IPS DF 6.9 (cell line): ENCODE measurements around the gene LMO4.

Source experiments
- DNase-seq: peaks from one replicate; pipeline ENCODE4 v3.0.0-alpha.2; 2013; ENCODE audit warnings: low read depth, low spot score
- H3K27ac ChIP-seq: one replicate; pipeline ENCODE4 v1.5.1; 2013; ENCODE audit warnings: low read length, control low read depth
- H3K27me3 ChIP-seq: 2 replicates; pipeline ENCODE4 v1.6.1; 2013; ENCODE audit warnings: mild to moderate bottlenecking, low read length; ENCODE audit not compliant: control insufficient read depth, insufficient read depth
- H3K36me3 ChIP-seq: 2 replicates; pipeline ENCODE4 v1.6.1; 2013; ENCODE audit warnings: low read length; ENCODE audit not compliant: control insufficient read depth, insufficient read depth
- H3K4me1 ChIP-seq: 2 replicates; pipeline ENCODE4 v1.6.1; 2013; ENCODE audit warnings: low read length; ENCODE audit not compliant: control insufficient read depth, insufficient read depth
- H3K4me3 ChIP-seq: 2 replicates; pipeline ENCODE4 v1.5.1; 2013; ENCODE audit warnings: mild to moderate bottlenecking, low read length
- H3K9me3 ChIP-seq: 2 replicates; pipeline ENCODE4 v1.6.1; 2013; ENCODE audit warnings: low read length, inconsistent platforms; ENCODE audit not compliant: control insufficient read depth, insufficient read depth
- WGBS: extraction: QIAGEN DNeasy Blood & Tissue Kit; methylation state at CpG from one replicate; pipeline ENCODE4 v1.1.7; 2013; ENCODE audit warnings: mixed read lengths, missing lambda C conversion rate; ENCODE audit not compliant: insufficient read length, insufficient coverage; 5-methylcytosine and 5-hydroxymethylcytosine counted together

The LMO4 gene

GRCh38 chr1:87299661-87300060, 29.0 kb upstream of the LMO4 start:
- no peak overlapping the region for H3K4me3 ChIP-seq
- WGBS, result no CpG with 5 or more reads among the region's 1 CpG
- H3K27me3 ChIP-seq, result no peaks in the 10 kb centered on the region
- no peak for DNase-seq
- no peaks in the 10 kb centered on the region for H3K4me1 ChIP-seq
- no peak overlapping the region for H3K27ac ChIP-seq
- H3K36me3 ChIP-seq, result no peaks in the 10 kb centered on the region
- H3K9me3 ChIP-seq, result no peaks in the 10 kb centered on the region

- H3K9me3 ChIP-seq, result no peaks in the 10 kb centered on the region
- no peaks in the 10 kb centered on the region for H3K4me1 ChIP-seq
- no peak overlapping the region for H3K27ac ChIP-seq
- no peak overlapping the region for H3K4me3 ChIP-seq
- H3K36me3 ChIP-seq, result no peaks in the 10 kb centered on the region
- 100% methylated on average over 4 of the region's 8 CpGs for WGBS
- no peaks in the 10 kb centered on the region for H3K27me3 ChIP-seq
- DNase-seq, result no peak
Measured at GRCh38 chr1:87300628-87301027, 28.1 kb upstream of the LMO4 start.

GRCh38 chr1:87305151-87305550, 23.5 kb upstream of the LMO4 start:
- Histone ChIP-seq H3K27ac (no peak overlapping the region), H3K4me1 (no peaks in the 10 kb centered on the region), H3K4me3 (no peak overlapping the region), H3K9me3 (no peaks in the 10 kb centered on the region), H3K36me3 (no peaks in the 10 kb centered on the region), H3K27me3 (no peaks in the 10 kb centered on the region)
- no CpG with 5 or more reads among the region's 5 CpGs for WGBS
- DNase-seq, result no peak

GRCh38 chr1:87305762-87306161, 22.9 kb upstream of the LMO4 start:
- Histone ChIP-seq H3K27ac (no peak overlapping the region), H3K9me3 (no peaks in the 10 kb centered on the region), H3K4me3 (no peak overlapping the region), H3K36me3 (no peaks in the 10 kb centered on the region), H3K27me3 (no peaks in the 10 kb centered on the region), H3K4me1 (no peaks in the 10 kb centered on the region)
- no CpG with 5 or more reads among the region's 7 CpGs for WGBS
- no peak for DNase-seq

GRCh38 chr1:87307306-87307705, 21.4 kb upstream of the LMO4 start:
- no peaks in the 10 kb centered on the region for H3K4me1 ChIP-seq
- no peaks in the 10 kb centered on the region for H3K9me3 ChIP-seq
- no peaks in the 10 kb centered on the region for H3K27me3 ChIP-seq
- no CpG with 5 or more reads among the region's 8 CpGs for WGBS
- no peak overlapping the region for H3K4me3 ChIP-seq
- H3K27ac ChIP-seq, result no peak overlapping the region
- no peak for DNase-seq
- H3K36me3 ChIP-seq, result no peaks in the 10 kb centered on the region

GRCh38 chr1:87307931-87308330, 20.7 kb upstream of the LMO4 start:
- H3K36me3 ChIP-seq, result no peaks in the 10 kb centered on the region
- no peaks in the 10 kb centered on the region for H3K27me3 ChIP-seq
- H3K27ac ChIP-seq, result no peak overlapping the region
- WGBS, result no CpG with 5 or more reads among the region's 4 CpGs
- H3K4me1 ChIP-seq, result no peaks in the 10 kb centered on the region
- H3K9me3 ChIP-seq, result no peaks in the 10 kb centered on the region
- DNase-seq, result no peak
- no peak overlapping the region for H3K4me3 ChIP-seq

GRCh38 chr1:87314091-87314490, 14.6 kb upstream of the LMO4 start:
- no peaks in the 10 kb centered on the region for H3K9me3 ChIP-seq
- no CpG with 5 or more reads among the region's 6 CpGs for WGBS
- no peaks in the 10 kb centered on the region for H3K27me3 ChIP-seq
- H3K4me1 ChIP-seq, result no peaks in the 10 kb centered on the region
- no peak overlapping the region for H3K27ac ChIP-seq
- no peak overlapping the region for H3K4me3 ChIP-seq
- no peak for DNase-seq
- H3K36me3 ChIP-seq, result no peaks in the 10 kb centered on the region

GRCh38 chr1:87318056-87318650, 10.5 kb upstream of the LMO4 start:
- Histone ChIP-seq H3K27ac (no peak overlapping the region), H3K36me3 (no peaks in the 10 kb centered on the region), H3K4me1 (no peaks in the 10 kb centered on the region), H3K4me3 (no peak overlapping the region), H3K9me3 (no peaks in the 10 kb centered on the region), H3K27me3 (no peaks in the 10 kb centered on the region)
- DNase-seq, result no peak
- WGBS, result no CpG with 5 or more reads among the region's 5 CpGs

- Histone ChIP-seq H3K27ac (no peak overlapping the region), H3K36me3 (no peaks in the 10 kb centered on the region), H3K4me1 (no peaks in the 10 kb centered on the region), H3K4me3 (no peak overlapping the region), H3K9me3 (no peaks in the 10 kb centered on the region), H3K27me3 (no peaks in the 10 kb centered on the region)
- WGBS, result no CpG with 5 or more reads among the region's 1 CpG
- DNase-seq, result no peak
Measured at GRCh38 chr1:87318806-87319205, 9.9 kb upstream of the LMO4 start.

GRCh38 chr1:87325982-87326738, 2.5 kb upstream of the LMO4 start:
- no peaks in the 10 kb centered on the region for H3K36me3 ChIP-seq
- H3K27me3 ChIP-seq, result no peaks in the 10 kb centered on the region
- H3K4me3 ChIP-seq, result no peak overlapping the region
- DNase-seq, result no peak
- H3K27ac ChIP-seq, result no peak overlapping the region
- no CpG with 5 or more reads among the region's 10 CpGs for WGBS
- H3K4me1 ChIP-seq, result no peaks in the 10 kb centered on the region
- H3K9me3 ChIP-seq, result no peaks in the 10 kb centered on the region
